ENCODE measurements around the gene PPAT.

- TF ChIP-seq CTCF (IDR thresholded peaks at IDR 0.05; ENCODE audit: low read depth, low read length, missing input control) (no peak), FOXA2 (IDR thresholded peaks at IDR 0.05) (no peak), GABPA (IDR thresholded peaks at IDR 0.05 in 1 of 2, conservative IDR thresholded peaks at IDR 0.05 in 1 of 2) (no peak), EGR1 (IDR thresholded peaks at IDR 0.05; ENCODE audit: low read depth in 2 of 2) (no peak), TAF1 (conservative IDR thresholded peaks at IDR 0.05) (no peak), ZBTB33 (IDR thresholded peaks at IDR 0.05) (no peak), SP1 (IDR thresholded peaks at IDR 0.05) (no peak)
These were observed 11.2 kb downstream of the PPAT start for GRCh38 chr4:56424176-56424575.
